Effector memory CD4-positive, alpha-beta T cell (primary cell): Measurements from ENCODE around the gene AMBRA1.
A peak's percentile ranks its signal among the peaks of the same experiment; 100 is the strongest.

ENCODE experiments used
- DNase-seq, 3 donors: peaks; one replicate each; pipeline ENCODE4 v3.0.0-alpha.2; 2020
- H3K27ac ChIP-seq: 2 replicates; pipeline ENCODE4 v1.7.0; 2013; ENCODE audit warnings: mild to moderate bottlenecking, low read length, moderate library complexity; ENCODE audit not compliant: insufficient read depth, poor library complexity, severe bottlenecking
- H3K27me3 ChIP-seq: replicated peaks from 2 replicates; pipeline ENCODE4 v1.7.0; 2013; ENCODE audit warnings: mild to moderate bottlenecking, low read length; ENCODE audit not compliant: insufficient read depth, control insufficient read depth, poor library complexity, severe bottlenecking
- H3K36me3 ChIP-seq: 2 replicates; pipeline ENCODE4 v1.7.0; 2013; ENCODE audit warnings: mild to moderate bottlenecking, low read length, moderate library complexity; ENCODE audit not compliant: control insufficient read depth, insufficient read depth
- H3K4me1 ChIP-seq: 2 replicates; pipeline ENCODE4 v1.7.0; 2013; ENCODE audit warnings: low read length, mild to moderate bottlenecking; ENCODE audit not compliant: control insufficient read depth, insufficient read depth, poor library complexity, severe bottlenecking
- H3K4me3 ChIP-seq: 2 replicates; pipeline ENCODE4 v1.7.0; 2013; ENCODE audit warnings: low read length, low read depth, mild to moderate bottlenecking; ENCODE audit not compliant: insufficient read depth, poor library complexity, severe bottlenecking
- H3K9me3 ChIP-seq: 2 replicates; pipeline ENCODE4 v1.7.0; 2013; ENCODE audit warnings: mild to moderate bottlenecking, low read length, moderate library complexity; ENCODE audit not compliant: control insufficient read depth

AMBRA1 gene

GRCh38 chr11:46616551-46617133, 22.8 kb upstream of the AMBRA1 start:
- H3K9me3 ChIP-seq: no peaks in the 10 kb centered on the region
- H3K4me1 ChIP-seq: peaks cover 17% of the 10 kb centered on the region
- peak overlapping the region; percentile 100 for H3K27ac ChIP-seq
- H3K4me3 ChIP-seq: peak overlapping the region; percentile 100
- H3K27me3 ChIP-seq: no peaks in the 10 kb centered on the region
- peaks cover 3% of the 10 kb centered on the region for H3K36me3 ChIP-seq
- no peak for DNase-seq

- H3K27ac ChIP-seq: no peak overlapping the region
- H3K36me3 ChIP-seq: no peaks in the 10 kb centered on the region
- H3K27me3 ChIP-seq: no peaks in the 10 kb centered on the region
- no peaks in the 10 kb centered on the region for H3K9me3 ChIP-seq
- H3K4me1 ChIP-seq: peaks cover 17% of the 10 kb centered on the region
- no peak overlapping the region for H3K4me3 ChIP-seq
- no peak for DNase-seq
Observed at GRCh38 chr11:46615756-46616155, 21.9 kb upstream of the AMBRA1 start.

GRCh38 chr11:46612326-46612725, 18.5 kb upstream of the AMBRA1 start:
- peaks cover 4% of the 10 kb centered on the region for H3K4me1 ChIP-seq
- no peak overlapping the region for H3K27ac ChIP-seq
- DNase-seq: no peak
- H3K9me3 ChIP-seq: no peaks in the 10 kb centered on the region
- H3K36me3 ChIP-seq: no peaks in the 10 kb centered on the region
- no peak overlapping the region for H3K4me3 ChIP-seq
- no peaks in the 10 kb centered on the region for H3K27me3 ChIP-seq

GRCh38 chr11:46611526-46612304, 17.9 kb upstream of the AMBRA1 start:
- Histone ChIP-seq H3K4me1 (peaks cover 4% of the 10 kb centered on the region), H3K36me3 (no peaks in the 10 kb centered on the region), H3K27ac (no peak overlapping the region), H3K4me3 (no peak overlapping the region), H3K27me3 (no peaks in the 10 kb centered on the region), H3K9me3 (no peaks in the 10 kb centered on the region)
- DNase-seq: no peak

- Histone ChIP-seq H3K9me3 (no peaks in the 10 kb centered on the region), H3K27ac (no peak overlapping the region), H3K4me1 (no peaks in the 10 kb centered on the region), H3K4me3 (no peak overlapping the region), H3K27me3 (no peaks in the 10 kb centered on the region), H3K36me3 (no peaks in the 10 kb centered on the region)
- no peak for DNase-seq
Observed at GRCh38 chr11:46609386-46609785, 15.6 kb upstream of the AMBRA1 start.

GRCh38 chr11:46607516-46607915, 13.7 kb upstream of the AMBRA1 start:
- H3K27me3 ChIP-seq: no peaks in the 10 kb centered on the region
- DNase-seq: no peak

GRCh38 chr11:46604796-46605195, 11.0 kb upstream of the AMBRA1 start:
- H3K4me1 ChIP-seq: no peaks in the 10 kb centered on the region

More at GRCh38 chr11:46607516-46607915, 13.7 kb upstream of the AMBRA1 start:
- no peaks in the 10 kb centered on the region for H3K9me3 ChIP-seq
- no peak overlapping the region for H3K4me3 ChIP-seq
- H3K36me3 ChIP-seq: no peaks in the 10 kb centered on the region
- H3K4me1 ChIP-seq: no peaks in the 10 kb centered on the region
- no peak overlapping the region for H3K27ac ChIP-seq

GRCh38 chr11:46603704-46604308, 10.0 kb upstream of the AMBRA1 start:
- no peaks in the 10 kb centered on the region for H3K27me3 ChIP-seq
- H3K9me3 ChIP-seq: no peaks in the 10 kb centered on the region
- H3K4me1 ChIP-seq: no peaks in the 10 kb centered on the region
- no peak for DNase-seq
- H3K4me3 ChIP-seq: no peak overlapping the region
- no peaks in the 10 kb centered on the region for H3K36me3 ChIP-seq
- H3K27ac ChIP-seq: no peak overlapping the region

More at GRCh38 chr11:46604796-46605195, 11.0 kb upstream of the AMBRA1 start:
- no peaks in the 10 kb centered on the region for H3K9me3 ChIP-seq
- H3K27ac ChIP-seq: no peak overlapping the region
- no peak for DNase-seq
- H3K4me3 ChIP-seq: no peak overlapping the region
- no peaks in the 10 kb centered on the region for H3K27me3 ChIP-seq
- H3K36me3 ChIP-seq: no peaks in the 10 kb centered on the region

- Histone ChIP-seq H3K36me3 (no peaks in the 10 kb centered on the region), H3K27ac (no peak overlapping the region), H3K4me3 (no peak overlapping the region), H3K27me3 (no peaks in the 10 kb centered on the region), H3K4me1 (no peaks in the 10 kb centered on the region), H3K9me3 (no peaks in the 10 kb centered on the region)
- no peak for DNase-seq
Observed at GRCh38 chr11:46601129-46601528, 7.3 kb upstream of the AMBRA1 start.
